GM19467 (cell line): ENCODE results near the gene ASPSCR1.

Experiments
- ATAC-seq: cut with Tn5 transposase; IDR thresholded peaks from one replicate; pipeline ENCODE4 v1.9.1; 2021; ENCODE audit warnings: mild to moderate bottlenecking, moderate library complexity; ENCODE audit not compliant: unreplicated experiment

ASPSCR1 gene

DNA sequence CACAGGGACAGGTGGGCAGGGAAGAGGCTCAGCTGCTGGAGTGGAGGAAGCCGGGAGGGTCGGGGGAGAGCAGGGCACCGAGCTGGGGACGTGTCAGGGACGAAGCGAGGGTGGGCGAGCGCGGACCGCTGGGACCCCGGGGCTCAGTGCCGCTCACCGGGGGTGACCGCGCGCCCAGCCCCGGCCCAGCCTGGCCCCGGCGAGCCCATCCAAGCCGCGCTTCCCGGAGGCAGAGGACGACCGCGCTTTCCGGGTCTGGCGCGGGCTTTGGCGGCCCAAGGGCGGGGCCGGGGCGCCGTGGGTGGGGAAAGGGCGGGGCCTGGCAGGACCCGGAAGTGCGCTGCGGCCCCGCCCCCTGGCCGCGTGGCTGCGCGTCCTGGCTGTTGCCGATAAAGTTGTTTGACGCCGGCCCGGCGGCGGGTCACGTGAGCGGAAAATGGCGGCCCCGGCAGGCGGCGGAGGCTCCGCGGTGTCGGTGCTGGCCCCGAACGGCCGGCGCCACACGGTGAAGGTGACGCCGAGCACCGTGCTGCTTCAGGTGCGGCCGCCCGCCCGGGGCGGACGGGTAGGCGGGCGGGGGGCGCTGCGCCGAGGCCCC is at the start of gene ASPSCR1:
TSS of gene ASPSCR1 (plus strand) at position 419 of the 598 bp plus-strand sequence. CDS start at position 437, 18 bp downstream.
- ATAC-seq: peak; percentile 80

DNA sequence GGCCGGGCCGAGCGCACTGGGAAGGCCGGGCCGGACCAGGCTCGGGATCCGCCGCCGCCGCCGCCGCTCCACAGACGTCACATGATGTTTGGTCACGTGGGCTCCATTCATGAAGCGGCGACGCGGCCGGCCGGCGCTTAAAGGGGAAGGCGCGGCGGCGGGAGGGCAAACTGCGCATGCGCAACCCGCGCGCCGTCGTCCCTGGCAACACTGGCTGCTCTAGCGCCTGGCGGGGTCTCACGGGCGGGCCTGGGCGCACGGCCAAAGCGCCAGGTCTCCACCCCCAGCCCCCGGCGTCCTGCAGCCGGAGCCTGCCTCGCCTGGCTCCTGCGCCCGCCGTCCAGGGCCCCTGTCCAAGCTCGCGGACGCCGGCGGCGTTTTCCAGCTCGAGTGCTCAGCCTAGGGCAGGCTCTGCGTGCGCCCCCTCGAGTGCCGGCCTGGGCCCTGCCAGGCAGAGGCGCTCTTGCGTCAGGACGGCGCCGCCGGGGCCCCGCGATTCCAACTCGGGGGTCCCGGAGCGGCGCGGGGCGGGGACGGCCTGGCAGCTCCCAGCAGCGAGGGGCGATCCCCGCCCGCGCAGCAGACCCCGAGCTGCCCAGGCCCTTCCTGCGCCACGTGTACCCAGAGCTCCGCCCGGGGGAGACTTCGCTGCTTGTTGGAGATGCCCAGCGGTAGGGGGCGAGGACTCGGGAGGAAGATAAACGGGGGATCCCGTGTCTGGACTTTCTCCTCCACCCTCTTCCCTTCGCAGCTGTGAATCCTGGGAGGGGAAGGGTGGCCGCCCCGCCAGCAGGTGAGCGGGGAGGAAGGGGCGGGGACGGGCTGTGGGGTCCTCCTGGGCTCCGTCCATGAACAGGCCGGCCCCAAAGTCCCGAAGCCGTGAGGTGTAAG is 49.5 kb upstream of the ASPSCR1 start, which contains the start of gene MAFG:
TSS of gene MAFG (minus strand) at position 83 of the 891 bp plus-strand sequence. CDS start 4,550 bp downstream, outside the sequence.
- ATAC-seq: peak; percentile 56

GRCh38 chr17:81928544-81929252 is 48.7 kb upstream of the ASPSCR1 start:
- no peak for ATAC-seq

GRCh38 chr17:81929253-81930141 is 47.9 kb upstream of the ASPSCR1 start:
- ATAC-seq: no peak

GRCh38 chr17:81930142-81931125 is 47.0 kb upstream of the ASPSCR1 start:
- ATAC-seq: no peak

DNA sequence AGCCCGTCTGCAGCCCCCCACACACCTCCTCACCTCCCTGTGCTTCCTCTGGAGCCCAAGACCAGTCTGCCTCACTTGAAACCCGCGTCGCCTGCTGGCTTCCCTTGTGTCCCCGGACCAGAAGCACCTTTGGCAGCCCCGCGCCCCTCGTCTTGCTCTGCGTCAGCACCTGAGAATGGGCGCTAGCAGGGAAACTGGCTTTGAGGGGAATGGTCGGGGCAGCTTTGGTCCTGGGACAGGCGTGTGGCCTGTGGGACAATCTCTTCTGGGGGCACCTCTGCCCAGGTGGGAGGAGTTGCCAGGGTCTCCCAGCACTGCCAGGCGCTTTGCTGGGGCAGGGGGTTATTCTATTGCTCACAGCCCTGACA is 46.3 kb upstream of the ASPSCR1 start:
- no peak for ATAC-seq

- ATAC-seq: no peak
Measured at GRCh38 chr17:81931557-81932332, 45.7 kb upstream of the ASPSCR1 start.

DNA sequence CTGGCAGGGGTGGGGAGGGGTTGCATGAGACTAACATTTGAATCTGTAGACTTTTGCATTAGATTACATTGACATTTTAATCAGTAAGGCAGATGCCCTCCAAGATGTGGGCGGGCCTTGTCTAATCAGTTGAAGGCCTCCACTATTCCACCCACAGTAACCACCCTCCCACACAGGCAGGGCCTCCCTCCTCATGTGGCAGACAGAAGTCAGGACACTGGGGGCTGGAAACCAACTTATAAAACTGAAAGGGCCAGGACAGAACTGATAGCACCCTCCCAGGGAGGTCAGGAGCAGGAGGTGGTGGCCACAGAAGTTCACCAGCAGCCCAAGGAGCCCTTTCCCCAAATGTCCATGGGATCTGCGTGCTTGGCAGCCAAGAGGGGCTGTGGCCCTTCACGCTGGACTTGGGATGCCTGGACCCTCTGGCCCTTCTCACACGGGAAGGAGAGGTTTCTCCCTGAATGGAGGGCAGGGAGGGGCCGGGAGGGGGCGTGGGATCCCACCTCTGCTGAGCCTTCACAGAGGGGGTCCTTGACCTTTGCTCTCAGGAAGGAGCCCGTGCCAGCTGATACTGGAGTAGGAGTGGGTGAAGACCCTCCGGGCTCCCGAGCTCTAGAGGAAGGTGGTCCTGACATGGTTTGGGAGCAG is 45.0 kb upstream of the ASPSCR1 start:
- no peak for ATAC-seq

DNA sequence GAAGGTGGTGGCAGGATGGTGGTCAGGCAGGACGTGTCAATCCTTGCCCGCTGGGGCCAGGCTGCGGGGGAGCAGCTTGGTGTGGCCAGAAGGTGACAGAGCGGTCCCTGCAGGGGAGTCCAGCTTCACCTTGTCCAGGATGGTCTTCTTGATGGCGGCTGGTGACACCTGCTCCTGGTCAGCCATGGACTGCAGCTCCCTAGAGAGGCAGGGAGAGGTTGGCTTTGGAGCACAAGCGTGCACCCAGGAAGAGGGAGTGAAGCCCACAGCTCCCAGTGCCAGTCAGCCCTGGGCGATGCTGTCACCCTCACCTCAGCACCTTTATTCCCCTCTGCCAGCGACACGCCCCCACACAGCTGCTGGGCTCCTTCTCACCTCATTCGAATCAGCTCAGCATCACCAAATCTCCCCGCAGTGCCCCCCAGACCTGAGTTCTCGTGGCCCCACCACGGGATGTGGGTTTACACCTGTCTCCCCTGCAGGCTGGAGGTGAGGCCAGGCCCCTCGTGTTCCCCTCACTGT is 44.2 kb upstream of the ASPSCR1 start:
- ATAC-seq: no peak

DNA sequence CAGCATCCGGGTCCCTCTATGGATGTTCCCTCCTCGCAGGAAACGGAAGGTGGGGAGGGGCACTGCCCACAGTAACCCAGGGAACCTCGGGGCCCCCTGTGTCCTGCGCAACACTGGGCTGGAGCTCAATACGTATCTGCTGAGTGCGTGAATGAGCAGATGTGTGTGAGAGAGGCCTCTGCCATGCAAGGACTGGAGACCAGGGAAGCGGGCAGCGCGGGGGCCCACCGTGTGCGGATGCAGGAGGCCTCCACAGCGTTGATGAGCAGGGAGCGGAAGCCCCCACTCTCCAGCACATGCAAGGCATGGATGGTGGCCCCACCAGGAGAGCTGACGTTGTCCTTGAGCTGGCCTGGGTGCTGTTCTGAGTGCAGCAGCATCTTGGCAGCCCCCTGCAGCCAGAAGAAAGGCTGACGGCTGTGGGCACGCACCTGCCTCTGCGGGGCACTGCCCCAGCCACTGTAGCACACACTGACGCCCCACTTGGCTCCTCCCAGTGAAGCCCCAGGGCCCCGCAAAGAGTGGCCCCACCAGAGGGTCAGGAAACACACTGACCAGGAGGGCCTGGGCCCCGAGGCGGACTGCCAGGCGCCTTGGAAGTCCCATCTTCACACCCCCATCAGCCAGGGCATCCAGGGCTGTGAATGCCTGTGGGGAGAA is 43.2 kb upstream of the ASPSCR1 start:
- no peak for ATAC-seq

DNA sequence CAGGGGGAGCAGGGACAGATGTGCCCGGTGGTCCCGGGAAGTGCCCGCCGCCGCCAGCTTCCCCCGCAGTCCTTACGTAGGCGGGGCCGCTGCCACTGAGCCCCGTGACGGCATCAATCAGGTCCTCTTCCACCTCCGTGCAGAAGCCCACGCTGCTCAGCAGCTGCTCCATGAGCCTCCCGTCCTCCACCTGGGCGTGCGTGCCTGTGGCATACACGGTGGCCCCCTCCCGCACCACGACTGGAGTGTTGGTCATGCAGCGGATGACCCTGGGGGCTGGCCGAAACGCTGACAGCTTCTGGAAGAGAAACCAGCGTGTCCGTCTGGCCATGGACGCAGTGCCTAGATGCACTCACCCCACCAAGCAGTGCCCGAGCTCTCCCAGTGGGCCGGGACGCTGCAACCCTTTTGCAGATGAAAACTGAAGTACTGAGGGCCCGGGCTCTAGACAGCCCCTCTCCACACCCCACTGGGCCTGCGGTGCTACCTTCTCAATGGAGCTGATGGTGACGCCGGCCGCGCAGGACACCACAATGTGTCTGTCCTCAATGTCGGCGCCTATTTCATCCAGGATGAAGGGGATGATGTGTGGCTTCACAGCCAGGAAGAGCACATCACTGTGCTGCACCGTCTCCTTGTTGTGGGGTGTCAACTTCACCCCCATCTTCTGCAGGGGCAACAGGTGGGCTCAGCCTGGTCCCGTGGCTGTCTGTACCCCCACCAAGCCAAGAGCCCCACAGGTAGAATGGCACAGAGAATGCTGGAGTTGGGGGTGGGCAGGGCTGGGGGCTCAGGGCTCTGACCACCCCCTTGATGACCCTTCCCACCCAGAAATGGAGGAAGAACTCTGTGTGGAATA is 42.4 kb upstream of the ASPSCR1 start:
- no peak for ATAC-seq

DNA sequence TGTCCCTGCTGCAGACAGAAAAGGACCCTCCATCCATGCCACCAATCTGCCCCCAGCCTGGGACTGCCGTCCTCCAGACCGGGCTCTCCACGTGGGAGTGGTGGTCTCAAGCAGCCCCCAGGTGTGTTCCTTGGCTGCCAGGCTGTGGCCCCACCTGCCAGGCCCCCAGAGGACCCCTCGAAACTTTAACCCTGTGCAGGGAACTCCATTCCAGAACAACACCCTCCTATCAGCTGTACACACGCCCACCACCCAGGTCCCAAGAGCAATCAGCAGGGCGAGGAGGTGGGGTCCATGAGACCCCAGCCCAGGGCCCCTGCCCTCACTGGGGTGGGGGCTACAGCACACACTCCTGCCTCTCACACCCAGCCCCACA is 41.7 kb upstream of the ASPSCR1 start:
- no peak for ATAC-seq

GRCh38 chr17:81939218-81939617 is 38.2 kb upstream of the ASPSCR1 start:
- no peak for ATAC-seq

GRCh38 chr17:81939881-81940385 is 37.5 kb upstream of the ASPSCR1 start:
- no peak for ATAC-seq

DNA sequence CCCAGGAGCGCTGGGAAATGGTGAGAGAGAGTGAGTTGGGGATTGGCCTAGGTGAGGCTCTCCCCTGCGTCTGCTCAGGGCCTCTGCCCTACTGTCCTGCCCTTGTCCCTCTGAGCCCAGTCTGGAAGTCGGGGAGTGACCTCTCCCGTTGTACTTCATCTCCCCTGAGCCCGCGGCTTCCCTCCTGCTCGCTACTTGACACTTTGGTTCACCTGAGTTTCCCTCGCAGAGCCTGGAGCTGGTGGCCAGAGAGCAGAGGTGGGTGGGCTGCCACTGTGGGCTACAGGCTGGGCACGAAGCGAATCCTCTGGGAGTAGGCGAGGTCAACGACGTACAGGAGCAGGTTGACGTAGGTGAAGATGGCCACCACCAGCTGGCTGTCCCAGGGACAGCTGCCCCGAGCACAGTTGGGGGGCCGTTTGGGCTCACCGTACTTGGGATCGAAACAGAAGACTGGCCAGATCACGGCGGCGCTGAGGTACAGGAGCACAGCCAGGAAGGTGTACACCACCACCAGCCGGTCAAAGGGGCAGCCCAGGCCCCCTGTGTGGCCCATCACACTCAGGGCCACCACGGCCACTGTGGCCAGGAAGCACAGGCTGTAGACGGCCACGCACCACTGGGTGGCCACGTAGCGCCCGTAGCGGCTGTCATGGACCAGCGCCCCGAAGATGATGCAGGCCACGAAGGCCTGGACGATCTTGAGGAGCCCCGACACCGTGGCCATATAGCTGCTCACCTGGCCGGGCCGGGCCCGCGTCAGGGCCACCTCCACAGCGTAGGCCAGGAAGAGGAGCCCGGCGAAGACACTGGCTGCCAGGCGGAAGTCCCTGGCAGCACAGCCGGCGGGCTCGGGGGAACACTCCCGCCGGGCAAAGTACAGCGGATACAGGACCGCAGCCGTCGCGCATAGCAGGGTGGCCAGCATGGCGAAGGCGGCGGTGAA is 36.6 kb upstream of the ASPSCR1 start:
- ATAC-seq: no peak
